GM18499 (cell line): ENCODE measurements around the gene SDR9C7.
"Not testable (repeated sequence)": the region's sequence is repeated elsewhere in the genome, so short reads cannot be mapped to it uniquely, and the experiment has no call there.

Experiments
- ATAC-seq: cut with Tn5 transposase; IDR thresholded peaks from one replicate; pipeline ENCODE4 v1.9.1; 2021; ENCODE audit warnings: moderate number of reproducible peaks; ENCODE audit not compliant: insufficient read depth, unreplicated experiment

The SDR9C7 gene

DNA sequence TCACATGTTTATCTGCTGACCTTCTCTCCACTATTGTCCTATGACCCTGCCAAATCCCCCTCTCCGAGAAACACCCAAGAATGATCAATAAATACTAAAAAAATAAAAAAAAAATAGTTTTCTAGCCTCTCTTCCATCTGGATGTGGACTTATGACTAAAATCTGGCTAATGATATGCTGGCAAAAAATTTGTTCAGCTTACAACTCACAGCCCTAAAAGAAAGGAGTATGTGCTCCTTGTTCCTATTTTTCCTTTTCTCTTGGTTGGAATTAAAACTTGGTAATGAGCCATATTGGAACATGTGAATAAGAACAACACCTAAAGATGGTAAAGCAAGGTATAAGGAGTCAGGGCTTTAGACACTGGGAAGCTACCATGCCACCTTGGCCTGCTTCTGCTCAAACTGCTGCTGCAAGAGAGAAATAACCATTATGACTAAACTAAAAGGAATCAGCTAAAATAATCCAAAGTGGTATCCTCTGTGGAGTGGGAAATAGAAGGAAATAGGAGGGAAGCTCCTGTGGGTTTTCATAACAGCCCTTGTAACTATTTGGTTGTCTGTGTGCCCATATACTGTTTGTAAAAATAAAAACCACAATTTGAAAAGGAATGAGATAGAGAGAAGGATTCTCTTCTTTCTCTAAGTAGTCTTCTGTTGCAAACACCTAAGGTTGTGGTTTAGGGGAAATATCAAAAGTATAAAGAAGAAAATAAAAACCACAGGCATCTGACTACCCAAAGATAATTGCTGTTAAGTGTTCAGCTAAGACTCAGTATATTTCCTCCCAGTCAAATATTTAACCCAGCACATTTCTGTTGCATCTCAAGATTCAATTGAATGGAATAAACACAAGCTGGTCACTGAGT is 53.8 kb downstream of the SDR9C7 start:
- no peak for ATAC-seq

DNA sequence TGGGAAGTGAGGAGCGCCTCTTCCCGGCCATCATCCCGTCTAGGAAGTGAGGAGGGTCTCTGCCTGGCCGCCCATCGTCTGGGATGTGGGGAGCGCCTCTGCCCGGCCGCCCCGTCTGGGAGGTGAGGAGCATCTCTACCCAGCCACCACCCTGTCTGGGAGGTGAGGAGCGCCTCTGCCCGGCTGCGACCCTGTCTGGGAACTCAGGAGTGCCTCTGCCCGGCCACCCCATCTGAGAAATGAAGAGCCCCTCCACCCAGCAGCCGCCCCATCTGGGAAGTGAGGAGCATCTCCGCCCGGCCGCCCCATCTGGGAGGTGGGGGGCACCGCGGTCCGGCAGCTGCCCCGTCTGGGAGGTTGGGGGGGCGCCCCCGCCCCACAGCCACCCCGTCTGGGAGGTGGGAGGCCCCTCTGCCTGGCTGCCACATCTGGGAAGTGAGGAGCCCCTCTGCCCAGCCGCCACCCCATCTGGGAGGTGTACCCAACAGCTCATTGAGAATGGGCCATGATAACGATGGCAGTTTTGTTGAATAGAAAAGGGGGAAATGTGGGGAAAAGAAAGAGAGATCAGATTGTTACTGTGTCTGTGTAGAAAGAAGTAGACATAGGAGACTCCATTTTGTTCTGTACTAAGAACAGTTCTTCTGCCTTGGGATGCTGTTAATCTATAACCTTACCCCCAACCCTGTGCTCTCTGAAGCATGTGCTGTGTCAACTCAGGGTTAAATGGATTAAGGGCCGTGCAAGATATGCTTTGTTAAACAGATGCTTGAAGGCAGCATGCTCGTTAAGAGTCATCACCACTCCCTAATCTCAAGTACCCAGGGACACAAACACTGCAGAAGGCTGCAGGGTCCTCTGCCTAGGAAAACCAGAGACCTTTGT is 54.7 kb downstream of the SDR9C7 start:
- ATAC-seq: not testable (repeated sequence)

DNA sequence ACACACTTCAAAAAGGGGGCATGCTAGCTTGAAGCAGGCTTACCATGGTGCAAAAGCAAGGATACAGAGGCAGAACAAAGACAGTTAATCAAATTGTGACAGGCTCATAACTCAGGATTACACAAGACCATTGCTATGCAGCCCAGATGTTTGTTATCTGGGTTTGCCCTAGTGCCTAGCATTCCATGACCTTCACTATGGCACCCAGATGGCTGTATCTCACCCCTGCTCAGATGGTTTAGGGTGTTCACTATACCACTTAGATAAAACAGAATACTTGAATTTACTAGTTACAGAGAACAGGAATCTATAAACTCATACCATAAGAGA is 56.2 kb downstream of the SDR9C7 start:
- no peak for ATAC-seq

DNA sequence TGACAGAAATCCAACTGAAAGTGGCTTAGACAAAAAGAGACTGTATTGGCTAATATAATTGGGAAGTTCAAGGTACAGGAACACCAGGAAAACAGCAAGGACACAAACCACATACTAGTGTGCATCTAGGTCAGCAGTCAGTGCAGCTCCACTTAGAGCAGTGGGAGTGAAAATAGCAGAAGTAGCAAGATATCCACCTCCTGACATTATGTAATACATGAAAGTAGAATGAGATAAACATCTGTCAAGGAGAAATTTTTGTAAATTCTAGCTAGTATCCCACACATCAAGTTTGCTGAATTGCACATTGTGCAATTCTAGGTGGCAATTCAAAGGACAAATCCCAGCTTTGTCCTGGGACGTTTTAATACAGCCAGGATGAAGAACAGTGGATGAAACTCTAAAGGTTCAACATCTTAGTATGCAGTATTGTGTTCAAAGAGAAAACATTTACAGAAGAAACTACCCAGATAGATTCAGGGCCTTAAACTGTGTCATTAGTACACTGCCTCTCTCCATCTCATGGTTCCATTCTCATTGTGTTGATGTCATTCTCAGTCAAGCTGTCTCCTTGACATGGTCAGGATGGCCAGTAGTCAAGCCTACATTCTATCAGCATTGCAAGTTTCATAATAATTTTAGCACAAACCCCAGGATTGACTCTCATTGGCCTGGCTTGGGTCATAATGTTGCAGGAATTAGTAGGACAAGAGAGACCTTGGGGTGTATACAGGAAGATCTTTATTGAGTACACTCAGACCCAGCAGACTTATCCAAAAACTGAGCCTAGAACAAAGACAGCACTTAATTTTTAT is 56.8 kb downstream of the SDR9C7 start:
- no peak for ATAC-seq

DNA sequence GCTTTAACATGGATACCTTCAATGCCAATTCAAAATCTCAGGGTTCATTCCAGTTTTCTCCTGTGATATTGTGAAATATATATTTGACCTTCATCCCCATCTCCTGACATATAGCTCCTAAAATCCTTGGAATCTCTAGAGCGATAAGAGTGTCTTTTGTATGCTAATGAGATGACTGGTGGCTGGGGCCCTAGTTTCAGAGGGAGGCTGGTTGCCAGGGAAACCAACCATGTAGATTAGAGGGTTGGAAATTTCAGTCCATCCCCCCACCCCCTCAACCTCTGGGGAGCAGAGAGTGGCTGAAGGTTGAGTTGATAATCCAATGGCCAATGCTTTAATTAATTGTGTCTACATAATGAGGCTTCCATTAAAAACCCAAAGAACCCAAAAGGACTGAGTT is 59.4 kb downstream of the SDR9C7 start:
- ATAC-seq: no peak

DNA sequence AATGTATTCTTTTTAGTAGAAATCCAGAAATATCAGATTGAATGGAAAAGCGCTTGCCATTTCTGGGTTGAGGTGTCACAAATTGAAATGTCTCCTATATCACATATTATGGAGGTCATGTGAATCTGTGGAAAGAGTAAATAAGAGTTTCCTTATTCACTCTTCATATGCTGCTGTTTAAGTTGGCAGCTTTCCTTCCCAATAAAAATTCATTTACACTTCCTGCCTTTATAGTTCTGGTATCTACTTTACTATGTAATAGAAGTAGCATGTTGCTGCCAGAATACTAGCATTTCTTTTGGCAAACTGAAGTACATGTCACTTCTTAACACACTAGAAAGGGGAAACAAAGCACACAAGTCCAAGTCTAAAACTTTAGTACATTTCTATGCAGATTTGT is 60.8 kb downstream of the SDR9C7 start:
- no peak for ATAC-seq
